ENCODE results near the gene NT5C3A.
"Not testable (repeated sequence)": the region's sequence is repeated elsewhere in the genome, so short reads cannot be mapped to it uniquely, and the experiment has no call there.

NT5C3A gene

GRCh38 chr7:32979902-32980301 lies 82.7 kb downstream of the NT5C3A start:
- H3K36me3 Mint-ChIP-seq, H3K9me3 Mint-ChIP-seq, H3K27me3 Mint-ChIP-seq, H3K4me3 Mint-ChIP-seq, H3K4me1 Mint-ChIP-seq, H3K27ac Mint-ChIP-seq: not testable (repeated sequence)

GRCh38 chr7:32979246-32979645 lies 83.3 kb downstream of the NT5C3A start:
- H3K9me3 Mint-ChIP-seq, H3K4me1 Mint-ChIP-seq, H3K27me3 Mint-ChIP-seq, H3K27ac Mint-ChIP-seq, H3K4me3 Mint-ChIP-seq, H3K36me3 Mint-ChIP-seq: not testable (repeated sequence)

- H3K27me3 Mint-ChIP-seq, H3K36me3 Mint-ChIP-seq, H3K9me3 Mint-ChIP-seq, H3K4me1 Mint-ChIP-seq, H3K4me3 Mint-ChIP-seq, H3K27ac Mint-ChIP-seq: not testable (repeated sequence)
Measured at GRCh38 chr7:32977159-32977558, 85.4 kb downstream of the NT5C3A start.

- not testable (repeated sequence) for H3K9me3 Mint-ChIP-seq, H3K36me3 Mint-ChIP-seq, H3K4me1 Mint-ChIP-seq, H3K27me3 Mint-ChIP-seq, H3K27ac Mint-ChIP-seq, H3K4me3 Mint-ChIP-seq
Measured at GRCh38 chr7:32971967-32972366, 90.6 kb downstream of the NT5C3A start.

- H3K4me1 Mint-ChIP-seq, H3K27ac Mint-ChIP-seq, H3K4me3 Mint-ChIP-seq, H3K27me3 Mint-ChIP-seq, H3K9me3 Mint-ChIP-seq, H3K36me3 Mint-ChIP-seq: not testable (repeated sequence)
Measured at GRCh38 chr7:32967268-32967582, 95.4 kb downstream of the NT5C3A start.

- not testable (repeated sequence) for H3K9me3 Mint-ChIP-seq, H3K27me3 Mint-ChIP-seq, H3K4me3 Mint-ChIP-seq, H3K27ac Mint-ChIP-seq, H3K4me1 Mint-ChIP-seq, H3K36me3 Mint-ChIP-seq
Measured at GRCh38 chr7:32966489-32967267, 95.9 kb downstream of the NT5C3A start.

GRCh38 chr7:32964461-32965159 lies 98.0 kb downstream of the NT5C3A start:
- not testable (repeated sequence) for H3K4me3 Mint-ChIP-seq, H3K9me3 Mint-ChIP-seq, H3K4me1 Mint-ChIP-seq, H3K36me3 Mint-ChIP-seq, H3K27me3 Mint-ChIP-seq, H3K27ac Mint-ChIP-seq
